PC-9 (cell line): ENCODE results near the gene TMEM9. TPM values are rescaled to one million over a fixed set of nuclear protein-coding genes. Genes with fewer than 3 reads are reported as not detected.
A peak's percentile ranks its signal among the peaks of the same experiment; 100 is the strongest.

Source experiments
- BruUV-seq: library from RNA; stranded (reverse); fragments of 400-500 nt; replicated peaks from 2 replicates; lab custom pipeline; 2021; lab: Mats Ljungman, UMichigan
- CTCF ChIA-PET: fragments of 300-600 bp; sonication (Branson Sonifier 250); formaldehyde crosslinking; loops from one replicate; lab custom pipeline; 2022; ENCODE audit warnings: antibody characterized with exemption; lab: Charles Lee
- POLR2A ChIA-PET: fragments of 300-600 bp; sonication (Branson Sonifier 250); formaldehyde crosslinking; loops from one replicate; lab custom pipeline; 2022; ENCODE audit warnings: antibody characterized with exemption; ENCODE audit not compliant: unreplicated experiment; lab: Charles Lee
- DNase-seq, 2 experiments: peaks; one replicate each; pipeline versions ENCODE4 v3.0.0 to v3.0.0-alpha.2; 2015 to 2022; ENCODE audit warnings: mixed read lengths in 1 of 2
- H2AFZ ChIP-seq: fragments of 200-600 bp; sonication (generic); 2 replicates; pipeline ENCODE4 v1.8.1; 2017; ENCODE audit warnings: antibody characterized with exemption
- H3F3A ChIP-seq: fragments of 200-600 bp; sonication (generic); 2 replicates; pipeline ENCODE4 v1.8.1; 2017; ENCODE audit warnings: antibody characterized with exemption, mild to moderate bottlenecking, low read depth; ENCODE audit not compliant: insufficient read depth
- H3K27ac ChIP-seq: fragments of 200-600 bp; sonication (generic); 2 replicates; pipeline ENCODE4 v1.6.1; 2016; ENCODE audit warnings: mixed run types
- H3K27me3 ChIP-seq: fragments of 200-600 bp; sonication (generic); 2 replicates; pipeline ENCODE4 v1.6.1; 2016; ENCODE audit warnings: low read depth, mixed run types; ENCODE audit not compliant: insufficient read depth
- H3K36me3 ChIP-seq: fragments of 200-600 bp; sonication (generic); 2 replicates; pipeline ENCODE4 v1.6.1; 2016; ENCODE audit warnings: low read depth, mixed run types
- H3K4me1 ChIP-seq: fragments of 200-600 bp; sonication (generic); replicated peaks from 2 replicates; pipeline ENCODE4 v1.6.1; 2016; ENCODE audit warnings: mixed run types; ENCODE audit not compliant: insufficient read depth
- H3K4me2 ChIP-seq: fragments of 200-600 bp; sonication (generic); 2 replicates; pipeline ENCODE4 v1.6.1; 2017; ENCODE audit warnings: mixed run types
- H3K4me3 ChIP-seq: fragments of 200-600 bp; sonication (generic); 2 replicates; pipeline ENCODE4 v1.6.1; 2016; ENCODE audit warnings: mixed run types
- H3K79me2 ChIP-seq: fragments of 200-600 bp; sonication (generic); 2 replicates; pipeline ENCODE4 v1.6.1; 2017; ENCODE audit warnings: low read depth, mixed run types
- H3K9me2 ChIP-seq: fragments of 200-600 bp; sonication (generic); 2 replicates; pipeline ENCODE4 v1.8.1; 2017; ENCODE audit warnings: mild to moderate bottlenecking; ENCODE audit not compliant: insufficient read depth
- H3K9me3 ChIP-seq: fragments of 200-600 bp; sonication (generic); 2 replicates; pipeline ENCODE4 v1.8.1; 2016; ENCODE audit warnings: low read depth; ENCODE audit not compliant: insufficient read depth
- H4K20me1 ChIP-seq: fragments of 200-600 bp; sonication (generic); 2 replicates; pipeline ENCODE4 v1.8.1; 2017; ENCODE audit not compliant: insufficient read depth
- EZH2 ChIP-seq: fragments of 200-600 bp; sonication (generic); IDR thresholded peaks from 2 replicates; pipeline ENCODE4 v1.8.0; 2017; ENCODE audit warnings: antibody characterized with exemption, low read depth
- intact Hi-C: fragments of 100-400 bp; cut with micrococcal nuclease; formaldehyde crosslinking; loops from one replicate; pipeline ENCODE4 v1.10.0; 2022; ENCODE audit not compliant: unreplicated experiment
- total RNA-seq: library from RNA; stranded (reverse); gene quantifications from 2 replicates; pipeline ENCODE4 v1.2.3, GENCODE V29; 2021
- TF ChIP-seq, protein P1 (sequence below): fragments of 200-600 bp; sonication (generic); conservative IDR thresholded peaks from 2 replicates; pipeline ENCODE4 v1.6.1; 2017; ENCODE audit warnings: mixed run types, antibody characterized with exemption, mild to moderate bottlenecking, moderate library complexity

The TMEM9 gene
- total RNA-seq, 1 experiment from 2014 or later = 94.3 TPM

DNA sequence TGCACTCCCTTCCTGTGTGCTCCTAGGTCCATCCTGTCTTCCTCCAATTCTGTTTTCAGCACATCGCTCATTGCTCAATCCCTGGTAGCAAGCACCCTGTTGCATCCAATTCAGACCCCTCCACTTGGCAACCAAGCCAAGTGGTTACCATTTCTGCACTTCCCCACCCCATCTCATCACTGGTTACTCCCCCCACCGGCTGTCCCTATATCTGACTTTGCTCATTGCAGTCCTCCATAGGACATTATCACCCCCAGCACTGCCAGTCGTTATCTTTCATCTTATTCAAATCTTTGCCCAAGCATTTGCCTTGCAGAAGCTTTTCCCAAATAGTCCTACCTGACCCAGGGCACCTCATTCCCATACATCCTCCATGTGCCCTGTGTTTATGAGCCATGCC, 2.1 kb upstream of the TMEM9 start:
- ChIA-PET CTCF (no interaction called here), POLR2A (no interaction called here)
- no TSS peak for BruUV-seq
- Histone ChIP-seq H4K20me1 (no peaks in the 10 kb centered on the region), H3K36me3 (no peaks in the 10 kb centered on the region), H3K9me3 (no peaks in the 10 kb centered on the region), H3K4me1 (peaks cover 11% of the 10 kb centered on the region; the same call in 1 of the 2 replicates), H3K4me2 (no peak overlapping the region), H2AFZ (no peak overlapping the region), H3K9me2 (no peaks in the 10 kb centered on the region), H3K27me3 (no peaks in the 10 kb centered on the region), H3F3A (no peaks in the 10 kb centered on the region), H3K27ac (no peak overlapping the region), H3K79me2 (0 out of 2 replicates have a peak, but pooled peaks cover 7% of the 10 kb centered on the region), H3K4me3 (no peak overlapping the region)
- intact Hi-C loops = no loop called here
- TF ChIP-seq, protein P1, sequence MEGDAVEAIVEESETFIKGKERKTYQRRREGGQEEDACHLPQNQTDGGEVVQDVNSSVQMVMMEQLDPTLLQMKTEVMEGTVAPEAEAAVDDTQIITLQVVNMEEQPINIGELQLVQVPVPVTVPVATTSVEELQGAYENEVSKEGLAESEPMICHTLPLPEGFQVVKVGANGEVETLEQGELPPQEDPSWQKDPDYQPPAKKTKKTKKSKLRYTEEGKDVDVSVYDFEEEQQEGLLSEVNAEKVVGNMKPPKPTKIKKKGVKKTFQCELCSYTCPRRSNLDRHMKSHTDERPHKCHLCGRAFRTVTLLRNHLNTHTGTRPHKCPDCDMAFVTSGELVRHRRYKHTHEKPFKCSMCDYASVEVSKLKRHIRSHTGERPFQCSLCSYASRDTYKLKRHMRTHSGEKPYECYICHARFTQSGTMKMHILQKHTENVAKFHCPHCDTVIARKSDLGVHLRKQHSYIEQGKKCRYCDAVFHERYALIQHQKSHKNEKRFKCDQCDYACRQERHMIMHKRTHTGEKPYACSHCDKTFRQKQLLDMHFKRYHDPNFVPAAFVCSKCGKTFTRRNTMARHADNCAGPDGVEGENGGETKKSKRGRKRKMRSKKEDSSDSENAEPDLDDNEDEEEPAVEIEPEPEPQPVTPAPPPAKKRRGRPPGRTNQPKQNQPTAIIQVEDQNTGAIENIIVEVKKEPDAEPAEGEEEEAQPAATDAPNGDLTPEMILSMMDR = no peak
- TF ChIP-seq EZH2 = no peak
- no peak for DNase-seq

DNA sequence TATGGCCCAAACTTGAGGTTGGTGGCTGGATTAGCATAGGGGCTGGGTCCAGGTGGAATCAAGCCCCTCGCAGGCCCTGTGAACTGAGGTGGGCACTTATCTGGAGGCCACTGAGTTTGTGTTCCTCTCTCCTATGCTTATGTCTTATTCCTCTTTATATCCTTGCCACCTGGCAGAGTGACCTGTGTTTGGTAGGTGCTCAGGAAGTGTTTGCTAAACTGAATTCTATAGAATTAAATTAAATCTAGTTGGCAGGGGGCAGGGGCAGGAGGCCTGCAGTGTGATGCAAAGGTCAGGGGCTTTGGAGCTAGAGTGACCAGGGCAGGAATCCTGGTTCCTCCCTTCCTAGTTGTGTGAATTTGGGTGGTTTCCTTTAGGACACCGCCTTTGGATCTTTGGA, 1.1 kb upstream of the TMEM9 start:
- no peaks in the 10 kb centered on the region for H3K9me3 ChIP-seq
- no peak for DNase-seq
- CTCF ChIA-PET = interaction anchor here (0.5 to 0.6 kb wide), 2 partner anchors 23 to 325 kb away, joined by 3 to 7 read pairs; no protein-coding TSS in a partner anchor
- H3K36me3 ChIP-seq = 0 out of 2 replicates have a peak, but pooled peaks cover 5% of the 10 kb centered on the region
- no peak overlapping the region for H3K27ac ChIP-seq
- H3K79me2 ChIP-seq = 0 out of 2 replicates have a peak, but pooled peaks cover 7% of the 10 kb centered on the region
- no peaks in the 10 kb centered on the region for H3K27me3 ChIP-seq
- no peaks in the 10 kb centered on the region for H3K9me2 ChIP-seq
- intact Hi-C loops = loop anchor here (2.0 kb wide), 1 partner anchor 29 kb away; no protein-coding TSS in a partner anchor
- H4K20me1 ChIP-seq = no peaks in the 10 kb centered on the region
- no peak overlapping the region for H2AFZ ChIP-seq
- no peak for TF ChIP-seq EZH2
- TF ChIP-seq, protein P1 = no peak
- no peak overlapping the region for H3K4me3 ChIP-seq
- H3K4me2 ChIP-seq = no peak overlapping the region
- no TSS peak for BruUV-seq
- POLR2A ChIA-PET = no interaction called here
- H3K4me1 ChIP-seq = peaks cover 11% of the 10 kb centered on the region; the same call in 1 of the 2 replicates
- no peaks in the 10 kb centered on the region for H3F3A ChIP-seq

DNA sequence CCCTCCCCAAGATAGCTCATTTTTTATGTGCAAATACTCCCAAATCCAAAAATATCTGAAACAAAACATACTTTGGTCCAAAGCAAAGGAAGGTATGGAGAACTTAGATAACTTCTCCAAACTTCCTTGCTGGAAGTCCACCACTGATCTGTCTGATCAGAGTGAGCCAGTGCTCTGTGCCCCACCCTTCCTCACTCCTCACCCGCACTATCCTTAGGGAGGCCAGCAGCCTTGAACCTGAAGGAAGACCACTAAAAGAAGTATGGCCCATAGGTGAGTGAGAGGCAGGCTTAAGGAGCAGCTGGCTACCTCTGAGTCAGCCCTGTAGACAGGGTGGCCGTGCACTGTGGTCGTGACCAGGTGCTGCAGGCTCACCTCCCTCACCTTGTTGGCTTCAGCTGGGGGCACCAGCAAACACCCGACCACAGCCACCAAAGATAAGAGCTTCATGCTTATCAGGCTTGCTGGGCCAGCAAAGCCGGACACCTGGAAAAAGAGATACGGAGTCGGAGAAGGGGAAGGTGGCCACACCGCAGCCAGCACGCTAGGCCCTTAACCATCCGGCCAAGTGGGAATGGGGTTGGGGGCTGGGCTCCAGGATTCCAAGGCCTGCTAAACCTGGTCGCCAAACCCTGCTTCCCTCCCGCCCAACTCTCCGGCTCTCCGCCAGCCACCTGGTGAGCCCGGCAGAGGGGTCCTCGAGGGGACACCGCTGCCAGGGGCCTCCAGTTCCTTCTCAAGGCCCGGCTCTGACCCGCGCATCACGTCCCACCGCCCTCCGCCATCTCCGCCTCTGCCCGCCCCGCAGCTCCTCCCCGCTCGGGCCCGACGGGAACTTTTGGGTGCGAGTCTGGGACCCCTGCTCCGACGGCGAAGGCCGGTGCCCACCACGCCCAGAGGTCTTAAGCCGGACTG, 543 bp downstream of the TMEM9 start:
- ChIA-PET POLR2A (interaction anchor here (0.5 to 0.7 kb wide), 2 partner anchors 11 to 518 kb away, joined by 3 to 4 read pairs; no protein-coding TSS in a partner anchor), CTCF (interaction anchor here (0.6 to 1.0 kb wide), 3 partner anchors 164 to 1125 kb away, joined by 3 to 7 read pairs (median 7); no protein-coding TSS in a partner anchor)
- Histone ChIP-seq H3K27me3 (no peaks in the 10 kb centered on the region), H3K4me3 (peak overlapping the region; percentile 61), H2AFZ (peak overlapping the region; percentile 66), H3K9me3 (no peaks in the 10 kb centered on the region), H3F3A (no peaks in the 10 kb centered on the region), H3K27ac (no peak overlapping the region), H3K4me1 (peaks cover 11% of the 10 kb centered on the region; the same call in 1 of the 2 replicates), H3K4me2 (peak overlapping the region; percentile 75), H3K36me3 (0 out of 2 replicates have a peak, but pooled peaks cover 5% of the 10 kb centered on the region), H3K79me2 (0 out of 2 replicates have a peak, but pooled peaks cover 7% of the 10 kb centered on the region), H4K20me1 (no peaks in the 10 kb centered on the region), H3K9me2 (no peaks in the 10 kb centered on the region)
- no peak for TF ChIP-seq EZH2
- TF ChIP-seq, protein P1 = no peak
- no TSS peak for BruUV-seq
- intact Hi-C loops = loop anchor here (2.0 kb wide), 1 partner anchor 31 kb away; no protein-coding TSS in a partner anchor
- no peak for DNase-seq
